Body of pancreas (tissue), 4 donors: ENCODE results near the gene KAT6B.

Experiments used
- CTCF ChIP-seq, 7 experiments: fragments of 450-650 bp in 4 of 7; fragments of 200-600 bp in 3 of 7; sonication (generic) in 3 of 7; IDR thresholded peaks; one replicate each; pipeline ENCODE4 v1.5.1; 2016 to 2019; ENCODE audit warnings: antibody characterized with exemption in 7 of 7
- POLR2A ChIP-seq, 3 donors: fragments of 450-650 bp; IDR thresholded peaks; one replicate each; pipeline ENCODE4 v1.6.1; 2016; ENCODE audit warnings: antibody characterized with exemption in 3 of 3, mild to moderate bottlenecking in 2 of 3

GRCh38 chr10:74969093-74969492 lies 142.7 kb downstream of the KAT6B start:
- no peak for TF ChIP-seq POLR2A (IDR thresholded peaks at IDR 0.05)
- no peak for TF ChIP-seq CTCF (IDR thresholded peaks at IDR 0.05)
